C4-2B (cell line): ENCODE measurements around the gene TMEM109.

Experiments
- H3K27ac ChIP-seq: fragments of 450-650 bp; 2 replicates; pipeline ENCODE4 v1.5.1; 2017
- CTCF ChIP-seq: fragments of 450-650 bp; conservative IDR thresholded peaks from 2 replicates; pipeline ENCODE4 v1.5.1; 2017; ENCODE audit warnings: mild to moderate bottlenecking
- ZFX ChIP-seq: fragments of 450-650 bp; IDR thresholded peaks from 2 replicates; pipeline ENCODE4 v1.6.1; 2017

TMEM109 gene

GRCh38 chr11:60873533-60873932, 40.4 kb upstream of the TMEM109 start:
- H3K27ac ChIP-seq, result no peak overlapping the region
- TF ChIP-seq CTCF, result no peak

- TF ChIP-seq ZFX, result no peak
- peak overlapping the region; percentile 12; the same call in 1 of the 2 replicates for H3K27ac ChIP-seq
Measured at GRCh38 chr11:60874421-60875365, 39.3 kb upstream of the TMEM109 start.

GRCh38 chr11:60875366-60876167, 38.4 kb upstream of the TMEM109 start:
- TF ChIP-seq ZFX (no peak), CTCF (no peak)
- H3K27ac ChIP-seq, result no peak overlapping the region; the same call in 1 of the 2 replicates

- TF ChIP-seq ZFX (no peak), CTCF (no peak)
Measured at GRCh38 chr11:60876168-60876485, 37.8 kb upstream of the TMEM109 start.

GRCh38 chr11:60878245-60879101, 35.5 kb upstream of the TMEM109 start:
- no peak overlapping the region for H3K27ac ChIP-seq
- TF ChIP-seq ZFX (no peak), CTCF (no peak)

More at GRCh38 chr11:60876168-60876485, 37.8 kb upstream of the TMEM109 start:
- no peak overlapping the region for H3K27ac ChIP-seq

GRCh38 chr11:60879104-60879503, 34.9 kb upstream of the TMEM109 start:
- TF ChIP-seq CTCF, result no peak
- TF ChIP-seq ZFX, result no peak
- no peak overlapping the region for H3K27ac ChIP-seq

GRCh38 chr11:60879971-60880588, 33.9 kb upstream of the TMEM109 start:
- TF ChIP-seq ZFX (no peak), CTCF (no peak)
- peak overlapping the region; percentile 49; the same call in 1 of the 2 replicates for H3K27ac ChIP-seq
